DND-41 (cell line): ENCODE measurements around the gene ICA1.

Experiments used
- EZH2 ChIP-seq: IDR thresholded peaks from 3 replicates; pipeline ENCODE4 v1.6.1; 2012; ENCODE audit warnings: borderline replicate concordance, low read depth, mild to moderate bottlenecking, moderate library complexity, low read length, inconsistent platforms; ENCODE audit not compliant: severe bottlenecking
- TF ChIP-seq, protein P1 (sequence below): IDR thresholded peaks from 2 replicates; pipeline ENCODE4 v1.5.1; 2012; ENCODE audit warnings: borderline replicate concordance, low read length, moderate library complexity, mild to moderate bottlenecking; ENCODE audit not compliant: poor library complexity, severe bottlenecking; ENCODE audit errors: extremely low read depth

DNA sequence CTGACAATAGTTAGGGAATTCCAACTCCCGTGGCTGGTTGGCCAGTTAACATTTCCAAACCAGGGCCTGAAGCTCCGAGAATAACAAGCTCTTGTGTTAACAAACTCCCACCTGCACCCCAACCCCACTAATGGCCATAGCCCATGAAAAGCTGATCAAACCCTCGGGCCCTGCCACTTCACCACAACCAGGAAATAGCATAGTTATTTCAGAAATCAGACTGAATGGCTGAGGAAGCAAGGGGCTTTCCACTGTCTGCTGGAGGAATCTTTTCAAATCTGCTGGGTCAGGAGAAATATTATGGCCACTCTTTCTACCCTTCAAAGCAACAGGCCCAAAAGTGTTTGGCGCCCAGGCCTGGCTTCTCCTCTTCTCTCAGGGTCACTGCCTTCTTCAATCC lies 147.8 kb downstream of the ICA1 start:
- TF ChIP-seq, protein P1, sequence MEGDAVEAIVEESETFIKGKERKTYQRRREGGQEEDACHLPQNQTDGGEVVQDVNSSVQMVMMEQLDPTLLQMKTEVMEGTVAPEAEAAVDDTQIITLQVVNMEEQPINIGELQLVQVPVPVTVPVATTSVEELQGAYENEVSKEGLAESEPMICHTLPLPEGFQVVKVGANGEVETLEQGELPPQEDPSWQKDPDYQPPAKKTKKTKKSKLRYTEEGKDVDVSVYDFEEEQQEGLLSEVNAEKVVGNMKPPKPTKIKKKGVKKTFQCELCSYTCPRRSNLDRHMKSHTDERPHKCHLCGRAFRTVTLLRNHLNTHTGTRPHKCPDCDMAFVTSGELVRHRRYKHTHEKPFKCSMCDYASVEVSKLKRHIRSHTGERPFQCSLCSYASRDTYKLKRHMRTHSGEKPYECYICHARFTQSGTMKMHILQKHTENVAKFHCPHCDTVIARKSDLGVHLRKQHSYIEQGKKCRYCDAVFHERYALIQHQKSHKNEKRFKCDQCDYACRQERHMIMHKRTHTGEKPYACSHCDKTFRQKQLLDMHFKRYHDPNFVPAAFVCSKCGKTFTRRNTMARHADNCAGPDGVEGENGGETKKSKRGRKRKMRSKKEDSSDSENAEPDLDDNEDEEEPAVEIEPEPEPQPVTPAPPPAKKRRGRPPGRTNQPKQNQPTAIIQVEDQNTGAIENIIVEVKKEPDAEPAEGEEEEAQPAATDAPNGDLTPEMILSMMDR, result no peak
- no peak for TF ChIP-seq EZH2
